Effector CD8-positive, alpha-beta T cell (primary cell): ENCODE measurements around the gene GFRA1.
"Not testable (repeated sequence)": the region's sequence is repeated elsewhere in the genome, so short reads cannot be mapped to it uniquely, and the experiment has no call there.

Source experiments
- DNase-seq: peaks from one replicate; lab custom pipeline; 2025; lab: John Stamatoyannopoulos, UW

Gene GFRA1

DNA sequence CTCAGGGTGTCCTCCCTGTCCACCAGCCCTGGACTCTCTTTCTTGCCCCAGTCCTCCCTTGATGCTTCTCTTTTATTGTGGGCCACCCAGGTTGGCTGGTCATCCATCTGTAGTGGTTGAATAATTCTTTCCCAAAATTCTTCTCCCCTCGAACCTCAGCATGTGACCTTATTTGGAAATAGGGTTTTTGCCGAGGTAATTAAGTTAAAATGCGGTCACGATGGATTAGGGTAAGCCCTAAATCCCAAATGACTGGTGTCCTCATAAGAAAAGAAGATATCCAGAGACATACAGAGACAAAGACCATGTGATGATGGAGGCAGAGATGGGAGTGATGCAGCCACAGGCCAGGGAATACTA is 74.3 kb downstream of the GFRA1 start:
- DNase-seq, result no peak

DNA sequence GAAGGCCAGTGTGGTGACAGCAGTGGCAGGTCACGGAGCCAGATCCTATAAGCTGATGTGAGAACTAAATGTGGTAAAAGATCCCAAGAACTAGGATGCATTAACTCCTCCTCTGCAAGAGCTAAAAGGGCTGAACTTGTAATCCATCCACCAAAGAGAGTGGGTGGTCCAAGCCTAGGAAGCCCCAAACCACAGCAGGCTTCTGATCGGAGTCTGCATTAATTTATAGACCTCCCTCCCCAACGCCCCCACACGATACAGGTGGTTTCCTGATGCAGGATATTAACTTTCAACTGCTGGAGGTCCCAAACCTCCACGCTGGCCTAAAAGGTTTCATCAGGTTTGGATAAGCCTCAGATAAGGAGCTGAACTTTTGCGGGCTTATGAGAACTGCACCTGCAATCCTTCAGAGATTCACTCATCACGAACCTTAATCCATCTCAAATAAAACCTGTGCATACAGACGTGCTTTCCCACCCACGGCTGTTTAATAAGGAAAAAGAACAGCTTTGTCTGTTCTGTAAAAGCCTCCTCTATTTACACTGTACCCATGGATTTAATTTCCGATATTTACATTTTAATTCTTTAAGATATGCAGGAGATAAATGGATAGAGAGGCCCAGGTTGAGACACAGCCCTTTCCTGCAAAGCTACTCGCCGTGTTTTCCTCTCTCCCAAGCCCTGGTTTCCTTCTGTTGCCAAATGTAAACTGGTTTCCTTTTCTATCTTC is 74.9 kb downstream of the GFRA1 start:
- DNase-seq, result no peak

DNA sequence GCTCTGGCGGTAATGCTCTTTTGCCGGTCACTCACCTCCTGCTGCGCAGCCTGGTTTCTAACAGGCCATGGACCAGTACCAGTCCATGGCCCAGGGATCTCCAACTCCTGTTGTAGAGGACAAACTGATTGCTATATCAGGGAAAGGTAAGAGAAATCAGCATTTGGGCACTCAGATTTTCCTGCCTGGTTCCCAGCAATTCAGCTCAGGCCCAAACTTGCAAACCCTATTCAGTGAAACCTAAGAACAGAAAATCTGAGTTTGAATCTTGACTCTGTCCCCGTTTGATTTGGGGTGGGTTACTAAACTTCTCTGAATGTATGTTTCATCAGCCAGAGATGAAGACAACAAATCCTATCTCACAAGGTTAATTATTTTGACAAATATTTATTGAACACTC is 77.4 kb downstream of the GFRA1 start:
- no peak for DNase-seq

DNA sequence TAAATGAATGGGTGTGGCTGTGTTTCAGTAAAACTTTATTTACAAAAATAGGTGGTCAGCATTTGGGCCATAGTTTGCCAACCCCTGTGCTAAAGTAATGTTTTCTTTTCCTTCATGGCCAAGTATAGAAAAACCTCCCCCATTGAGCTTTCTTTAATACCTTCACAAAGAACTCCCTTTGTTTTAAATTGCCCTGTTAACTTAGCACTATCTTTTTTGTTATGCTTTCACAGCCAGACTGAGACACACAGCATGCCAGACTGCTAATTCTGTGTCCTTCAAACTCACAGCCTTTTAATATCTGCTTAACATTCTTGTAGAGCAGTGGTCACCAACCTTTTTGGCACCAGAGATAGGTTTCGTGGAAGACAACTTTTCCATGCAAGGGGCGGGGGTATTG is 78.0 kb downstream of the GFRA1 start:
- no peak for DNase-seq

DNA sequence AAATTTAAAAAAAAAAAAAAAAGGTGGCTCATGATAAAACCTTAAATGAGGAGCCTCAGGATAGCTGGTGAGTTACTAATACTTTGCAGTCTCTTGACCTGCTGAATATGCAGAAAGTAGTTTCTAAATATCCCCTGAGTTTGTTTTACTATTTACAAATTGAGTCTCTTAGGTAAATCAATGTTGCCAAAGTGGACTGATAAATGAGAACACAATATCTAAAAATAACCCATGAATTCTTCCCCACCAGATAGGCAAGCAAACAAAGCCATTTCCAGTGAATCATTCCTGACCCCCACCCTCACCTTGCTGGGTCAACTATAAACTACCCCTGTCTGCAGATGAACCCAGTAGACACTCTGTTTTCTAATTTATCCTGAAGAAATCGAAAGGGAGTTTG is 78.9 kb downstream of the GFRA1 start:
- no peak for DNase-seq

DNA sequence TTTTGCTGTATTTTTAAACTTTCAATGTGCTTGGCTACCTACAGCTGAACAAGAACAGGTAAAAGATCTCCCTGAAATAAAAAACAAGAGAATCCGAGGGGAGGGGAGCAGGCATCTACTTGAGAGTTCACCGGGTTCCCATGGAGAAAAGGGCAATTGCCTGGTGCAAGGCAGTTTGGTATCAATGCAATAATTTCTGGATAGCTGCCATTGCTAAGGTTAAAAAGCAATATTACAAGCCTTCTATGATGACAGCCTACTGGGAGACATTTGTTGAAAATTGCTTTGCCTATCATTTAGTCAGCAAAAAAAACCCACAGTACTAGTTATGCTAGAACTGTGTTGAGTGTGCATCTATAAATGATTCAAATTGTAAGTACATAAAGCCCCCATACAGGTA is 82.1 kb downstream of the GFRA1 start:
- no peak for DNase-seq

DNA sequence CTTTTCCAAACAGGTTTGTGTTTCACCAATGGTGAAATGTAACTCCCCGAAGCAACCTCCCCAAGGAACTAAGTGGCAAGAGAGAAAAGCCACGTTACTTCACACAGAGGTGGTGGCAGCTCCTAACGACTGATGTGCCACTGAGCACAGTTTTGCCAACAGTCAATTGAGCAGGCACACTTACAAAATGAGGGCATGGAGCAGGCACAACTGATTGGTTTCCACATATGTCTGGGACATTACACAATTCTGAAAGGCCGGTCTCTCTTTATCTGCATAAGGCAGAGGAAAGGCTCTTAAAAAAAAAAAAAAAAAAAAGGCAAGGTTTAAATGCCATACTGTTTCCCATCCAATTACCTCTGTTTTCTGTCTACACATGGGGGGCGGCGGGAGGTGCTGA is 86.7 kb downstream of the GFRA1 start:
- no peak for DNase-seq

DNA sequence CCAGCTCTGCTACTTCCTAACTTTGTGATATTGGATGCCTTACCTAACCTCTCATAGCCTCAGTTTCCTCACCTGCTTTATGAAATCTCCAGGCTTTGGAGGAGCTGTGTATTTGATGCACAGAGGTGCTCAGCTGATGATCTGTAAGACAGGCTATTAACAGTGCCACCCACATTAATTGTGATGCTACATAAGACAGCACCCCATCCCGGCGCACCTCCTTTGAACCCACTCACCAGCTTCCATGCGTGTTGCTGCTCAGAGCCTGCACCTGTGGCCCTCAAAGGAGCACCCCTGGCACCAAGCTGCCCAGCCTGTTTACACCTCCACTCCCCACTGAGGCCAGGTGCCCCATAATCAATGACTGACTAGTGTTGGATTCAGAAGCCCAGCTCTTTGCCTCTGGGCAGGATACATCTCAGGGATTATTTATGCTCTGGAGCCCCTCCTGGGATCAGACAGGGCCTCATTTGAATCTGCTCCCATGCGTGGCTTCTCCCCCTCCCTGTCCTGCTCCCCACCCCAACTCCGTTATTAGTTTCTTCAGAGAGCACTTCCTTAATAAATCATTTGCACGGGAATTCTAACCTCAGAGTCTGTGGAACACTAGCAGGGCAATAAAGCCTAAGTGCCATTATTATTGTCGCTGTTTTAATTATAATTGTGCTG is 87.7 kb downstream of the GFRA1 start:
- DNase-seq, result no peak

DNA sequence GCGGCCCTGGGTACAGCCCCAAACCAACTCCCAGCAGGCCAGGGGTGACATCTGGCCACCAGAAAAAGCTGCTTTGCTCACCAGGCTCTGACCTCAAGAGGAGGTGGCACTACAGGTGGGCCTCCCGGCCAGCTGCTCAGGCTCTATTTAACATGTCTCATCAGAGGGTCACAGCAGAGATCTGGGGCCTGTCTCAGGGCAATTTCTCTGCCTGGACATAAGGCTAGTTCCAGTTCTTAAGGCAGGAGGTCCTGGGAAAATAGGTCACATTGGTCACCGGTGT is 88.6 kb downstream of the GFRA1 start:
- DNase-seq, result no peak

DNA sequence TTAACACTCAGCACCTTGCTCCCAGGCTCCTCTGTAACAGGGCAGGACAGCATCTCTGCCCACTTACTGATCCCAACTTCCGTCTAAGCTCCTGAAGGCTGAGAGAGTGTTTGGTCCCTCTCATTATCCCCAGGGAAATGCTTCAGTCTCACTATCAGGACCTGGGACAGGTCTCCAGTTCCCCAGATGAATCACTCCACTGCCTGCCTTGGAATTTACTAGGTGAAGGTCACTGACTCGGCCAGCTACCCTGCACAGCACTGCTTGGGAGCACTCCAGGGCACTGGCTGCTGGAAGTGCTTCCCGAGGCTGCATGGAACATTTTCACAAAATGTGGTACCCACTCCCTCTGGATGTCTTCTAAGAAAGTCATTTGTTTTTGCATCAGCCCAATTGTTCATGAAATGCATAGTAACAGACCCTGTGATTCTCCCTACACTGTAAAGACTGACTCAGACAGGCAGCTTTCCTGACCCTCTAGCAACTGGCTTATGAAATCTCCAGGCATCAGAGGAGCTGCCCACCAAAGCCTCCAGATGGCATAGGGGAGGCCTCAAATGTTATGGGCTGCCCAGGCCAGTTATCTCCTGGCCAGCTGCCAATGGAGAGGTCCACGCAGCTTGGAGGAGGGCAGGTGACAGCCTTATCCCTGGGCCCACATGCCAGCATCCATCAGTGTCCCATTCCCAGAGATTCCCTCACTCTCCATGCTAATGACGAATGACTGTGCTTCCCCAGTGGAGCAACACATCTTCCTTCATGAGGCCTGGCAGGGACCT is 89.1 kb downstream of the GFRA1 start:
- no peak for DNase-seq

DNA sequence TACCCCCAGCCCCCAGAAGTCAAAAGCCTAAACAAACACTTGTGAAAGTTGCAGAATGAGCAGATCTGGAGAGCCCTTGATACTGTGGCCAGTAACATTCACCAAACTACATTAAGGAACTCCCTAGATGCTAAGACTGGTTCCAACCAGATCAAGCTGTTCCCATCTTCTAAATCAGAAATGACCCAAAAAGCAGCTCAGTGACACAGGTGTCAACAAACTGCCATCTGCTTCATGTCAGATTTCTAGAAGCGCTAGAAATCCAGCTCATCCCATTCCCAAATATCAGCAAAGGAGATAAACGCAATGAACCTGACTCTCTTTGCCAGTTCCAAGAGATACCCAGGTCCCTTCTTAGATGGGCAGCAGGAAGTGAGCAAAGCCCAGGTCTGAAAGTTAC is 90.6 kb downstream of the GFRA1 start:
- DNase-seq, result no peak

DNA sequence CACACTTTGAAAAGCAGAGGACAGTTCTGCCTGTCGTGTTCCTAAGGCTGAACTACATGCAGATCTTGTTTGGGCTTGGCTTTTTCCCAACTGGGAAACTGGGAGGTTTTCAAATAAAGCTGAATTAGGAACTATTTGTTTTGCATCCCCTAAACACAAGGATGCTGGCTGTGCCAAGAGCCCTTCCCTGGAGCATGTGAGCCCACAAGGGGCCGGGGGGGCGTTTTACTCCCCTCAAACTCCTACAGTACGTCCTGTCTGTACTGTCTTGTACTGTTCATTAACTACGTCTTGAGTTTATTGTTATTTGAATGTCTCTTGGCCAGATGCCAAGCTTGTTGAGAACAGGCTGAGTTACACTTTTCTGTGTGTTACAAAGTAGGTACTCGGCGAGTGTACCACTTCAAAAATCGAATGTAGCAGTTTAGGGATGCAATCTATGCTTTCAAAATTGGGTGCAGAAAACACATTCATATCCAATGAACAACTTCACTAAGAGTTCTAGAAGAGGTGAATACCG is 94.9 kb downstream of the GFRA1 start:
- DNase-seq, result no peak

DNA sequence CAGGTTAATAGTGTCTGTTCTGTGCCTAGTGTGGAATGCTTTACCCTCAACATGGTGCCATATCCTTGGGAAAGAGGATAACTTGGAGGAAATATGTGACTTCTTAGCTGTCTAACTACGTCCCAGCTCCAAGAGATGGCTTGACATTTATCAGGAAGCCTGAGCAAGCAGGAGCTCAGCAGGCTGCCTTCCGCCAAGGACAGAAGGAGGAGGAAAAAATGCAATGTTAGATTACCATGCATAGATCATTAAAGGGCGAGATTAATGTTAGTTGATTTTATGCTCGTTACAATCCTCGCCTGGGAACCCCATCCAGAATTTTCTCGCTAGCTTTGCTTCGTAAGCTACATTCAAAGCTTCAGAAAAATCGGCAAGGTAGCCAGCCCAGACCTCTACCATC is 97.8 kb downstream of the GFRA1 start:
- DNase-seq, result no peak

DNA sequence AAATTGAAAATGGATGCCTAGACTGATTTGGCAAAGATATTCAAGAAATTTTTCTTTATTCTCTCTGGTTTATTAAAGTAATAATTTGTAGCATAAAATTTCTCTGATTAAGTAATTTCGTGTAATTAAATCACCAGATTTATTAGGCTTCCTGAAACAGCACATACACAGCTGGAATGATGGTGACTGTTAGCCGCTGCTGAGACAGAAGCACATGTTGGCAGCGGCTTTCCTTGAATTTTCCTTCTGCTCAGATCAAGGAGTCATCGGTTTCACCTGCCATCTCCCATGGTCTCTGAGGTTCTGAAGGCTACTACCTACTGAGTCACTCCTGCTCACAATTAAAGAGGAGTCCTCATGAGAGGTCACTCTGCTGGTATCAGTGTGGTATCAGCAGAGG is 101.5 kb downstream of the GFRA1 start:
- no peak for DNase-seq

DNA sequence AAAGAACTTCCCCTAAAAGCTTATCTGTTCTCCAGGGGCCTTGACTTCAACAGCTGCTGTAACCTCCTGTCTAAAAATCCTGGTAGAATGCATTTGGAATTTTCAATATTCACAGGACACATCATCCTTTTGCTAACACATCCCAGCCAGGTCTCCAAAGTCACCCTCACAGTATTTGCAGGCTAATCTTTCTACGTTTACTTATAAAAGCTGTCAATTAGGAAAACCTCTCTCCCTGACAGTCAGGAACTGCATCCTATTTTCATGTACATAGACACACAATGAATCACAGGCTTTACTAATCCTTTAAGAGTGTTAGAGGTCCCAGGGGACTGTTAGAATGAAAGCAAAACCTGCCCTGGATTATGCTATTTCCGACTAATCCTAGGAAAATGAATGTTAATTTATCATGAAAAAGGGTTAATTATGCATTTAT is 102.2 kb downstream of the GFRA1 start:
- DNase-seq, result no peak

DNA sequence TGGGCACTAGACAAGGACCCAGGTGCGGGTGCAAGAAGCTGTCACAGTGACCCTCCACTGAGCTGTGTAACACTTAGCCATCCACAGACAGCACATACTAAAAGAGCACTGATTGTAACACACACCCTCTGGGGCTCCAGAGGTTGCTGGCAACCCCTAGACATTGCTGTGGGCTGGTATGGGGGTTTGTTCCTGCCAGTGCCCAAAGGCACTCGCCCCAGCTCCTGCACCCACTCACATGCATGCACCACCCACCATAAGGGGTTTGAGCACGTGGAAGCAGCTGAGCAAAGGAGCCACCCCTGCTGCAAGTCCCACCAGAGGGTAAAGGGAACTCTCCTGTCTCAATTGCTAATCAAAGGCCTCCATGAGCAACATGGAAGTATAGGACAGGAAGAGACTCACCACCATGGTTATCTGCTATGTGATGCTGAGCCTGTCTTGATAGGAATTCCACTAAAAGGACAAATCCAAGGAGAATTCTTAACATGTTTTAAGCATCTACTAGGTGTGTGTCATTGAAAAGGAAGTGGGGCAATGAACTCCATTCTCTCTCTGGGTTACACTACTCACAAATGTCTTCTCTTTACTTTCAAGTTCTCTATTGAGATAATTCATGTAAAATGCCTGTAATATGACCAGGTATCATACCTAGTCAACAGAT is 103.1 kb downstream of the GFRA1 start:
- DNase-seq, result no peak

DNA sequence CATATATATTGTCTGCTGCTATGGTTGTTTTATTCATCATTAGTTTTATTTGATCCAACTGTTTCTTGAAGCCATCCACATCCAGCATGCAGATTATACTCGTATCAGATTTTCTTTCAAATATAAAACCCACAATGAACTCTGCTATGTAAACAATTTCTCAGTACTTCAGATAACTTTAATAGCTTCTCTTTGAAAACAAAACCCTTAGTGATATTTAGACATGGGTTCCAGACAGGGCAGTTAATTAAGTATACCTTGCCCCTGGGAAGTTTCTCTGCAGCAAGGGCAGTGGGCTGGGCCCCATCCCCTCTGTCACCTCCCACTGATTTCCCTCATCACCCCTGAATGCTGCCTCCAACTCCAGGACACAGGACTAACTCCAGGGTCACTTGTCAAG is 104.3 kb downstream of the GFRA1 start:
- DNase-seq, result no peak

DNA sequence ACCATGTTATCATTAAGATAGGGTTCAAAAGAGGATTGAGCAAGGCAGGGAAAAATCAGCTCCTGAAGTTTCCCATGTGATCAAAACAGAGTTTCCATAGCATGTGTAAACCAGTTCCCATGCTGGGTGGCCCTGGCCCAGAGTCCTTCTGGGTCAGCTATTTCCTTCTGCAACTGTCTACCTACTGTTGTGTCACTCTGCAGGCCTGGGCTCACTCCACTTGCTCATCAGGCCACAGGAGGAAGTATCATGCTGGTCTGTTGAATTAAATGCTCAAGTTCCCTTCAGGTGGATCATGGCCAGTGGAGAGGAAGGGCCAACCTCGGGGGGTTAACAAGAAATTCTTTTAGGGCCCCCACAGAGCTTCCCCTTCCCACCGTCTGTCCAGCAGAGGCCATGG is 104.7 kb downstream of the GFRA1 start:
- no peak for DNase-seq

DNA sequence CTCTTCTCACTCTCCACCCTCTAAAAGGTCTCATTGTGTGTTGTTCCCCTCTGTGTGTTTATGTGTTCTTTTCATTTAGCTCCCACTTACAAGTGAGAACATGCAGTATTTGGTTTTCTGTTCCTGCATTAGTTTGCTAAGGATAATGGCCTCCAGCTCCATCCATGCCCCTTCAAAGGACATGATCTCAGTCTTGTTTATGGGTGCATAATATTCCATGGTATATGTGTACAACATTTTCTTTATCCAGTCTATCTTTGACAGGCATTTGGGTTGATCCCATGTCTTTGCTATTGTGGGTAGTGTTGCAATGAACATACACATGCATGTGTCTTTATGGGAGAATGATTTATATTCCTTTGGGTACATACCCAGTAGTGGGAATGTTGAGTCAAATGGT is 107.1 kb downstream of the GFRA1 start:
- DNase-seq, result not testable (repeated sequence)

DNA sequence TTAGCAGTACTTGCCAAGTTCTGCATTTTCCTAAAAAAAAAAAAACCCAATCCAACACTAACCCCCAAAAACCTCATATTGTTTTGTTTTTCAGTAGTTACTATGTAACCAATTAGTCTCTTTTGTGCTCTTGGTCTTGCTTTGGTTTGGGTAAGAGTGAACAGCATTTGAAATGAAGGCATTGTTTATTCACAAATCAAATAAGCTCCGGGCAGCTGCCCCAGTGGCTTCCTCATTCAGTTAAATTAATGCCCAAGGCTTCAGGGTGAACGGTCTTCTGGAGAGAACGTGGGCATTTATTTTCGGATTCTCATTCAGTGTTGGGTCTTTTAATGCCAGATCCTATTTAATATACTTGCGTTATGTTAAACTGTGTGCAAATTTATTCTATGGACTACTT is 108.7 kb downstream of the GFRA1 start:
- DNase-seq, result no peak

DNA sequence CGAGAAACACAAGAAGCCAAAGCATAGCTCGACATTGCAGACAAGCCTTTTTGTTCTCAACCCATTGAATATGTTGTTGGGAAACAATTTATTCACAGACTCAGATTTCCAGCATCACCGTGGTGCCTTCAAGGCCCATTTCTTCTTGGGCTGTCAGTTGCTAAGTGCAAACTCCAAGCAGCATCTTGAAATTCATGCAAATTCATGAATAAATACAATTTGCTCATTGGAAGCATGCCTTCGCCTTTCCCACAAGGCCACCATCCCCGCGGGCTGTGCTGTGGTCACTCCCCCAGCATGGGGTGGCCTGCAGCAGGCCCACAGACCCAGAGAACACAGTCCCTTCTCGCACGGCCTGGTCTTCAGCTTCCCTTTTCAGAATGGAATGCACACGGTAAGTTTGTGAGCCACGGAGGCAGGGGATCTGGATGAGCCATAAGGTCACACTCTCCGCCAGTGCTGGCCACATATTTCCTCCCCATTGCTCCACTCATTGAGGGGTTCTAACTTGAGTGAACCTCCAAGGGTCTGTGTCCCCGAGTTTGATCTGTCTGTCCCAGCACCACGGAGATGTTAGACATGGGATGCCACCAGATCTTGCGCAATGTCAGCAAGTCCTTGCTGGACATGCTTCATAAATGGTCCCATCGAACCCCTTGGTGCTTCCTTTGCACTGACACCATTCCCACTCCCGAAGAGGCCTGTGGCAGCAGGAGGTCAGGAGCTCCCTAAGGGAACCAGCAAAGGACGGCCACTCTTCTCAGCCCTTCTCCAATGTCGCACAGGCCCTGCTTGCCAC is 109.5 kb downstream of the GFRA1 start:
- DNase-seq, result no peak

DNA sequence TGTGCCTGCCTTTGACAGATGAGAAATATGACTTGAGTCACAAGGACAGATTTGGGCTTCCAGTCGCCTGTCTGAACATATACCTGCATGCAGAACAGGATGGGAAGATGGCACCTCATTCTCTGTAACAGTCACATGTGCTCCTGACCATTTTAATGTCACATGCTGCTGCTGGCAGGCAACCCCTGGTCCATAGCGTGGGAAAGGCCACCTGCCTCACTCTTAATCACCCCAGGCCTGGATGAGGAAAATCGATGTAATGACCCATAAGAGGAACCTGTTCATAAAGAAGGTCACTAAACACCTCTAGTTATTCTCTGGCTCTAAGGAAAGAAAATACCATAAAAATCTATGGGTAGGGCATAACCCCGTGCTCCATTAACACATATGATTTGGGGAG is 110.2 kb downstream of the GFRA1 start:
- no peak for DNase-seq
